HL-60 (cell line): ENCODE measurements around the gene ZBTB42.

Source experiments
- DNase-seq, 2 experiments: peaks; one replicate each; pipeline ENCODE4 v3.0.0-alpha.2; 2010 to 2020; ENCODE audit warnings: low read depth in 1 of 2, low spot score in 1 of 2
- H3K27ac ChIP-seq: fragments of 250-450 bp; sonication (Bioruptor Pico); replicated peaks from 2 replicates; pipeline ENCODE4 v1.5.1; 2020; ENCODE audit warnings: mild to moderate bottlenecking, moderate library complexity
- H3K27me3 ChIP-seq: fragments of 250-450 bp; sonication (Bioruptor Pico); 2 replicates; pipeline ENCODE4 v1.5.1; 2021; ENCODE audit warnings: mild to moderate bottlenecking, moderate library complexity; ENCODE audit not compliant: insufficient read depth, poor library complexity, severe bottlenecking
- H3K4me3 ChIP-seq: replicated peaks from 2 replicates; pipeline ENCODE4 v1.5.1; 2011; ENCODE audit warnings: mild to moderate bottlenecking, control low read depth, low read length; ENCODE audit not compliant: insufficient read depth
- GABPA ChIP-seq: IDR thresholded peaks from 2 replicates; pipeline ENCODE4 v1.6.1; 2012; ENCODE audit warnings: low read depth
- POLR2AphosphoS5 ChIP-seq: IDR thresholded peaks from 2 replicates; pipeline ENCODE4 v1.6.1; 2012; ENCODE audit warnings: low read depth
- SPI1 ChIP-seq: IDR thresholded peaks from 2 replicates; pipeline ENCODE4 v1.6.1; 2012; ENCODE audit warnings: low read depth, mild to moderate bottlenecking, borderline replicate concordance
- TF ChIP-seq, protein P1 (sequence below): IDR thresholded peaks from one replicate; pipeline ENCODE4 v1.5.1; 2011; ENCODE audit warnings: low read length, control low read depth, inconsistent platforms; ENCODE audit not compliant: insufficient read depth
- TF ChIP-seq, protein P2 (sequence below): IDR thresholded peaks from 2 replicates; pipeline ENCODE4 v1.6.1; 2012; ENCODE audit warnings: low read depth; ENCODE audit not compliant: insufficient replicate concordance

The ZBTB42 gene

DNA sequence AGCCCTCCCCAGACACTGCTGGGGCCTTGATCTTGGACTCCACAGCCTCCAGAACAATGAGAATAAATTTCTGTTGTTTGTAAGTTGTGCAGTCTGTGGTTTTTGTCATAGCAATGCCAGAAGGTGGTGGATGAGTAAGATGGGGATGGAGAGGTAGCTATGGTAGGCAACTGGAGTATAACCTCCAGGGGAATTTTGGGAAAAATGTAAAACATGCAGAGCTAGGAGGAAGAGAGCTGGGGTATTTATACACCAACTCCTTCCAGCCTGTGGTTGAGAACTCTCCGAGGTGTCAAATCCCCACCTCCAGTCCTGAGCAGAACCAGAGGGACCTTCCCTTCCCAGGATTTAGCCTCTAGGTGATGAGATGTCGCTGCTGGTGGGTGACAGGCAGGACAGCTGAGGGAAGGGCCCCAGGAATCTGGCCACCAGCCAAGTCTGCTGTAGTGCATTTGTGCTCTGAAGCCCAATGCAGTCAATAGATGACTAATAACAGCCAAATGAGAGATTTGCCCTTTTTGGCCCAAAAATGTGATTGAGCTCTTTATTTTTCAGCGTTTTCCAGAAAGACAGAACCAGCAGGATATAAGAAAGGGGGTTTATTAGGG lies 45.0 kb downstream of the ZBTB42 start:
- no peak for DNase-seq
- H3K27ac ChIP-seq = no peak overlapping the region
- H3K27me3 ChIP-seq = peaks cover 36% of the 10 kb centered on the region
- H3K4me3 ChIP-seq = no peak overlapping the region
- TF ChIP-seq, protein P1, sequence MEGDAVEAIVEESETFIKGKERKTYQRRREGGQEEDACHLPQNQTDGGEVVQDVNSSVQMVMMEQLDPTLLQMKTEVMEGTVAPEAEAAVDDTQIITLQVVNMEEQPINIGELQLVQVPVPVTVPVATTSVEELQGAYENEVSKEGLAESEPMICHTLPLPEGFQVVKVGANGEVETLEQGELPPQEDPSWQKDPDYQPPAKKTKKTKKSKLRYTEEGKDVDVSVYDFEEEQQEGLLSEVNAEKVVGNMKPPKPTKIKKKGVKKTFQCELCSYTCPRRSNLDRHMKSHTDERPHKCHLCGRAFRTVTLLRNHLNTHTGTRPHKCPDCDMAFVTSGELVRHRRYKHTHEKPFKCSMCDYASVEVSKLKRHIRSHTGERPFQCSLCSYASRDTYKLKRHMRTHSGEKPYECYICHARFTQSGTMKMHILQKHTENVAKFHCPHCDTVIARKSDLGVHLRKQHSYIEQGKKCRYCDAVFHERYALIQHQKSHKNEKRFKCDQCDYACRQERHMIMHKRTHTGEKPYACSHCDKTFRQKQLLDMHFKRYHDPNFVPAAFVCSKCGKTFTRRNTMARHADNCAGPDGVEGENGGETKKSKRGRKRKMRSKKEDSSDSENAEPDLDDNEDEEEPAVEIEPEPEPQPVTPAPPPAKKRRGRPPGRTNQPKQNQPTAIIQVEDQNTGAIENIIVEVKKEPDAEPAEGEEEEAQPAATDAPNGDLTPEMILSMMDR = no peak

DNA sequence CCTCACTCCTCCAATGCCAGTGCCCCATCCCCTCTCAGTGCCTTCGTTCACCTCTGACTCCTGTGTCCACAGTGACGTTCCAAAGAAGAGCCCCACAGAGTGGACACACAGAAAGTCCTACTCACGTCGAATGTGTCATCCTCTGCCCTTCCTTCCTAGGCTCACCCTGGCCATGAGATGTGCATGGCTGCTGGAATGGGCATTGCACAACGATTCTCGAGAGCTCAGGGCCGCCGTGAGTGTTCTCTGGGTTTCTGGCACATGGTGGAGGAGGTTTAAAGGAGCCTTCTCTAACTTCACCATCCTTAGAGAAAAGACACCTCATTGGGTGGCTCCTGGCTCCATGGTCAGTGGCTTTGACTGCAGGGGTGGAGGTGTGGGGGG lies 51.4 kb downstream of the ZBTB42 start:
- no peak for TF ChIP-seq POLR2AphosphoS5
- TF ChIP-seq, protein P2, sequence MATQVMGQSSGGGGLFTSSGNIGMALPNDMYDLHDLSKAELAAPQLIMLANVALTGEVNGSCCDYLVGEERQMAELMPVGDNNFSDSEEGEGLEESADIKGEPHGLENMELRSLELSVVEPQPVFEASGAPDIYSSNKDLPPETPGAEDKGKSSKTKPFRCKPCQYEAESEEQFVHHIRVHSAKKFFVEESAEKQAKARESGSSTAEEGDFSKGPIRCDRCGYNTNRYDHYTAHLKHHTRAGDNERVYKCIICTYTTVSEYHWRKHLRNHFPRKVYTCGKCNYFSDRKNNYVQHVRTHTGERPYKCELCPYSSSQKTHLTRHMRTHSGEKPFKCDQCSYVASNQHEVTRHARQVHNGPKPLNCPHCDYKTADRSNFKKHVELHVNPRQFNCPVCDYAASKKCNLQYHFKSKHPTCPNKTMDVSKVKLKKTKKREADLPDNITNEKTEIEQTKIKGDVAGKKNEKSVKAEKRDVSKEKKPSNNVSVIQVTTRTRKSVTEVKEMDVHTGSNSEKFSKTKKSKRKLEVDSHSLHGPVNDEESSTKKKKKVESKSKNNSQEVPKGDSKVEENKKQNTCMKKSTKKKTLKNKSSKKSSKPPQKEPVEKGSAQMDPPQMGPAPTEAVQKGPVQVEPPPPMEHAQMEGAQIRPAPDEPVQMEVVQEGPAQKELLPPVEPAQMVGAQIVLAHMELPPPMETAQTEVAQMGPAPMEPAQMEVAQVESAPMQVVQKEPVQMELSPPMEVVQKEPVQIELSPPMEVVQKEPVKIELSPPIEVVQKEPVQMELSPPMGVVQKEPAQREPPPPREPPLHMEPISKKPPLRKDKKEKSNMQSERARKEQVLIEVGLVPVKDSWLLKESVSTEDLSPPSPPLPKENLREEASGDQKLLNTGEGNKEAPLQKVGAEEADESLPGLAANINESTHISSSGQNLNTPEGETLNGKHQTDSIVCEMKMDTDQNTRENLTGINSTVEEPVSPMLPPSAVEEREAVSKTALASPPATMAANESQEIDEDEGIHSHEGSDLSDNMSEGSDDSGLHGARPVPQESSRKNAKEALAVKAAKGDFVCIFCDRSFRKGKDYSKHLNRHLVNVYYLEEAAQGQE = no peak
- TF ChIP-seq, protein P1 = no peak
- no peak for TF ChIP-seq GABPA
- no peak for TF ChIP-seq SPI1
- no peak overlapping the region for H3K4me3 ChIP-seq

More for the DNA sequence above, 51.4 kb downstream of the ZBTB42 start:
- peaks cover 6% of the 10 kb centered on the region for H3K27me3 ChIP-seq
- no peak overlapping the region for H3K27ac ChIP-seq
- no peak for DNase-seq
